ENCODE results near the gene CBFA2T2. TPM values are rescaled to one million over a fixed set of nuclear protein-coding genes. Genes with fewer than 3 reads are reported as not detected.
A peak's percentile ranks its signal among the peaks of the same experiment; 100 is the strongest.
"Not testable (repeated sequence)": the region's sequence is repeated elsewhere in the genome, so short reads cannot be mapped to it uniquely, and the experiment has no call there.

The CBFA2T2 gene
- 10 to 100 TPM; 21.8 to 29.8 (median 25.1) TPM for polyA plus RNA-seq (ENCODE audit: insufficient read length in 4 of 4)

DNA sequence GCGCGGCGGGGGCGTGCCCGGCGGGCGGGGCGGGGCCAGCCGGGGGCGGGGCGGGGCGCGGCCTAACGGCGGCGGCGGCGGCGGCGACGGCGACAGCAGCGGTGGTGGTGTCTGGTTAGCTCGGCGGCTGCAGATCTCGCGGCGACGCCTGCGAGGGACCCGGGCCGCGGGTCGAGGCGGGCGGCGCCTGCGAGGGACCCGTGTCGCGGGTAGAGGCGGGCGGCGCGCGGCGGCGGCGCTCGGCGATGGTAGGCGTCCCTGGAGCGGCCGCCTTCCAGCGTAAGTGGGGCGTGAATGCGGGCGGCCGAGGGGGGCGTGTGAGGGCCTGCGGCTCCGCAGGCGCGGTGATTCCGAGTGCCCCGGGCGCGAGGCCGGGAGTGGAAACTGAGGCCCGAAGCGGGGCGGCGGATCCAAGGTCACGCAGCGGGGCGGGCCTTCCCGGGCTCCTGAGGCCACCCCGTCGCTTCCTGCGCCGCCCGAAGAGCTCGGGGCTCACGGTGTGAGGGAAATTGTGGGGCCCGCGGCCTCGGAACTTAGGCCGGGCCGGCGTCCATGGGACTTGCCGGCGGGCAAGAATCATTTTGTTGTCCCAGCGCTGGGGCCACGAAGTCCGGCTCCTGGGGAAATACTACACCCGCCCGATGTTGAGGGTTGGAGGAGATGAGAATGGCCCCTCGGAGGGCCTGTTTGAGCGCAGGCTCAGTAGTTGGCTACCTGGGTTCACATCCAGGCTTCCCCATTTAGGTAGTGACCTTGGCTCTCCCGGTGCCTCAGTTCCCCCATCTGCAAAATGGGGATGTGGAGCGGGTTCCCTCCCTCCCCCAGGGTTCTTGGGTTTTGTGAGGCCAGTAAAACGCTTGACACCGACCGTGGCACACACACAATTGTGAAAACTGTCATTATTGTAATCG lies at the start of gene CBFA2T2:
TSS of gene CBFA2T2 (plus strand) at position 74 of the 911 bp plus-strand sequence. CDS start at position 246, 172 bp downstream.
- peak in 3 of 4 donors; percentile 35 to 58 (median 44) for DNase-seq (ENCODE audit: low read depth in 4 of 4, low spot score in 3 of 4)

DNA sequence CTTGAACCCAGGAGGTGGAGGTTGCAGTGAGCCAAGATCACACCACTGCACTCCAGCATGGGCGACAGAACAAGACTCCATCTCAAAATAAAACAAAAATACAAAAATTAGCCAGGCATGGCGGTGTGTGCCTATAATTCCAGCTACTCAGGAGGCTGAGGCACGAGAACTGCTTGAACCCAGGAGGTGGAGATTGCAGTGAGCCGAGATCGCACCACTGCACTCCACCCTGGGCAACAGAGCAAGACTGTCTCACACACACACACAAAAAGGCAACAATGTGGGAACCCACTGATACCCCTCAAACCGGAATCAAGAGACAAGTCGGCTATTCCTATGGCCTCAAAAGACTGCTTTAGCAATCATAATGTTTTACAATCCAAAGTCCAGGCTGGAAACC lies 49.3 kb upstream of the CBFA2T2 start:
- not testable (repeated sequence) for DNase-seq (ENCODE audit: low read depth in 4 of 4, low spot score in 3 of 4)

- no peak for DNase-seq (ENCODE audit: low read depth in 4 of 4, low spot score in 3 of 4)
These were observed 48.5 kb upstream of the CBFA2T2 start for GRCh38 chr20:33441142-33441955.

- no peak for DNase-seq (ENCODE audit: low read depth in 4 of 4, low spot score in 3 of 4)
These were observed 47.5 kb upstream of the CBFA2T2 start for GRCh38 chr20:33442136-33443005.

DNA sequence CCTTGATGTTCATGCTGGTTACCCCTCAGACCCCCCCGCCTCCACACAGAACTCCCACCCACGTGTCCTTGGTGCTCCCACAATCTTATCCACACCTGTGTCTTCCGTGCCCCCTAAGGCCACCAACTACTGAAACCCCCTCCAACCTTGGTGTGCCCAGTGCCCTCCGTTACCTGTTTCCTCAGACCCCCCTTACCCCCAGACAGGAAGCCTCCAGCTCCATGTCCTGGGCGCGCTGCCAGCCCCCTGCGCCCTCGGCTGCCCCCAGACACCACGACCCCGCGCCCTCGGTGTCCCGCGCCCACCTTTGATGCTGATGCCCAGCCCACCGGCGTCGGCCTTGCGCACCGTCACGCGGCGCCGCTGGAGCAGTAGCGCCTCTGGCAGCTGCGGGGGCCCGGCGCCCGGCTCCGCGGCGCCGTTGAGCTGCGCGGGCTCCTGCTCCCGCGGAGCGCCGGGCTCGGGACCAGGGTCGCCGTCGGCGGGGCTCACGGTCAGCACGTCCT lies 46.8 kb upstream of the CBFA2T2 start:
- DNase-seq (ENCODE audit: low read depth in 4 of 4, low spot score in 3 of 4) = no peak

DNA sequence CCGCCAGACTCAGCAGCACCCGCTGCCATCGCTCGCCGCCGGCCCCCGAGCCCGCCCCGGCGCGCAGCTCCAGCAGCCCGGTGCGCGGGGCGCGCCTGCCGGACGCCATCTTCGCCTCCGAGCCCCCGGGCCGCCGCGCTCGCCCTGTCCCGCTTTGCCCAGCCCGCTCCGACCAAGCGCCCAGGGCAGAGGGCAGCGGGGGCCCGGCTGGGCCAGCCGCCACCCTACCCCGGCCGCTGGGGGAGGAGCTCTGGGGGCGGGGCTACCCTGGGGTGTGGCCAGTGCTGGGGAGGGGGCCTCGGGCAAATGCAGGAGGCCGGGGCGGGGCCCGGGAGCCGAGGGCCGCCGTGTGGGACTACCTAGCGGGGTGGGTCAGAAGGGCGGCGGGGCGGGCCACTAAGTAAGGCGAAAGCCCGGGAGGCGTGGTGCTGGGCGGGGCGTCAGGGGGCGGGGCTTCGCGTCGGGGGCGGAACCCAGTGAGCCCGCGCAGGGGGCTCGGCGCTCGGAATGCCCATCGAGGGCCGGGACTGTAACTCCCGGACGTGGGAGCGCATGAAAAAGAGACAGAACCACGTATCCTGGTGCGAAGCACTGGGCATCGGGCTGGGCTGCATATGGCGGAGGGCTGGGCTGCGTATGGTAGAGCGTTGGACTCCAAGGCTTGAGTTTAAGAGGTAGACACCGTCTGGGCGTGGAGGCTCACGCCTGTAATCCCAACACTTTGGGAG lies 46.2 kb upstream of the CBFA2T2 start, which contains the start of gene SNTA1:
TSS of gene SNTA1 (minus strand) at position 252 of the 728 bp plus-strand sequence. CDS start at position 109, 143 bp downstream.
- peak in 2 of 4 donors; percentile 53 to 59 for DNase-seq (ENCODE audit: low read depth in 4 of 4, low spot score in 3 of 4)

DNA sequence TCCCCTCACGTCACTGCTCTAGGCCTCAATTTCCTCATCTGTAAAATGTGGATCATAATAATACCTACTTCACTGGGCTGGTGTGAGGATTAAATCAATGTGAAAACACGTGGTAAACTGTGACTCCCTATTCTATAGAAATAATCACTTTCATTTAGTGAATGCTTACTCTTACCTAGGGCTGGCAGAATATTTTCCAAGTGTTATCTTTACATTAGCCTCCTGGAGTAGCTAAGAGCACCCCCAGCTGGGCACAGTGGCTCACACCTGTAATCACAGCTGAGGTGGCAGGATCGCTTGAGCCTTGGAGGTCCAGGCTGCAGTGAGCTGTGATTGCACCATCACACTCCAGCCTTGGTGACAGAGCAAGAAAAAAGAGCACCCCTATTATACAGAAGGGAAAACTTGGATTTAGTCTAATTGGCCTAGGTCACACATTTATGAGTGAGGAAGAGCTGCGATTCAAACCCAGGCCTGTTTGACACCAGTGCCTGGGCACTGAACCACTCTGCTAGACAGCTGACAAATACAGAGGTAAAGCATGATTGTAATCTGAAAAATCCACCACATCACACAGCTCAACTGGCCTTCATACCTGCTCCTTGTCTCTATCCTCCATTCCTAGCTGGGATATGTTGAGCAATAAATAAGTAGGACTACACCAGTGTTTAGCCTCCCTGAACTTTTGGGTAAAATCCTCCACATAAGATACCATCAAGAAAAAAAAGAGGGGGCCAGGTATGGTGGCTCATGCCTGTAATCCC lies 44.9 kb upstream of the CBFA2T2 start:
- no peak for DNase-seq (ENCODE audit: low read depth in 4 of 4, low spot score in 3 of 4)

DNA sequence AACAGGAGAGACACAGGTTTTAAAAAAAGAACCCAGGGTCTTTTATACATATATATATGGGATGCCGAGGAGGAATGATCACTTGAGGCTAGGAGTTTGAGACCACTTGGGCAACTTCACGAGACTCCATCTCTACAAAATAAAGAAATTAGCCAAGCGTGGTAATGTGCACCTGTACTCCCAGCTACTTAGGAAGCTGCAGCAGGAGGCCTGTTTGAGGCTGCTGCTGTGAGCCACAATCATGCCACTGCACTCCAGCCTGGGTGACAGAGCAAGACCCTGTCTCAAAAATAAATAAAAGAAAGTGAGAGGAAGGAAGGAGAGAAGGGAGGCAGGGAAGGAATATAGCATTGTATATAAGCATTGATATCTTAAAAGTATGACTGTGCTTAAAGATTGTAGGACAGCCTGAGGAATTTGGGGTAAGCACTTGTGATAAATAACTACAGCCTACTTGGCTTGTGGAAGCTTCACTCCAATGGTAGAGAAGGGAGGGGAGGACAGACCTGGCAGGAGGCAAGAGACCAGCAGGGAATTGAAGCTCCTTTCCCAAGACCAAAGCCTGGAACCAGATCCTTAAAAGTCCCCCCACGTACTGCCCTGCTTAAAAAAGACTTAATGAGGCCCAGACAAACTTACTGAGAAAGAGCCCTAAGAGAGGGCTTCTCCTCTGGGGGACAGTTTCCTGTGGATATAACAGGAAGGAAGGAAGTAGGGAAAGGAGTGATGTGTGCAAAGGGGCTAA lies 43.8 kb upstream of the CBFA2T2 start:
- no peak for DNase-seq (ENCODE audit: low read depth in 4 of 4, low spot score in 3 of 4)

GRCh38 chr20:33450867-33451266 lies 39.0 kb upstream of the CBFA2T2 start:
- no peak for DNase-seq (ENCODE audit: low read depth in 4 of 4, low spot score in 3 of 4)

DNA sequence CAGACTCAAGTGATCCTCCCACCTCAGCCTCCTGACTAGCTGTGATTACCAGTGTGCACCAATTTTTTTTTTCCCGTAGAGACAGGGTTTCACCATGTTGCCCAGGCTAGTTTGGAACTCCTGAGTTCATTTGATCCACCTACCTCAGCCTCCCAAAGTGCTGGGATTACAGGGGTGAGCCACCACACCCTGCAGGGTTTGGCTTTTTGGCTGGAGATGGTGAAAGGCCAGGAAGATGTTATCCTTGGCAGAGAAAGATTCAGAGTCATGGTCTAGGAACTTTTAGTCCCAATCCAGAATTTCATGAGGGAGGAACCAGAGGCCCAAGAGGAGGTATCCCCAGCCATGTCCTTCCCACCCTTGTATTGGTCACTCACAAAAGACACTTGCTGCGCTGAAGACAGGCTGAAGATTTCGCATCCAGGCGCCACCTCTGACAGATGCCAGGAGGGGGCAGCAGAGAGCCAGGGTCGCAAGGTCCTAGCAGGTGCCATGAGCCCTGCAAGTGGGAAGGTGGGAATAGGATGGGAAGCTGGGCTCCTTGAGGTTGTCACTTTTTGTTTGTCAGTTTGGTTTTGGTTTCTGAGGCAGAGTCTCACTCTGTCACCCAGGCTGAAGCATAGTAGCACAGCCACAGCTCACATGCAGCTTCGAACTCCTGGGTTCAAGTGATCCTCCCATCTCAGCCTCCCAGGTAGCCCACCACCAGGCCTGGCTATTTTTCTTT lies 32.8 kb upstream of the CBFA2T2 start:
- peak in 3 of 4 donors; percentile 52 to 79 (median 54) for DNase-seq (ENCODE audit: low read depth in 4 of 4, low spot score in 3 of 4)

DNA sequence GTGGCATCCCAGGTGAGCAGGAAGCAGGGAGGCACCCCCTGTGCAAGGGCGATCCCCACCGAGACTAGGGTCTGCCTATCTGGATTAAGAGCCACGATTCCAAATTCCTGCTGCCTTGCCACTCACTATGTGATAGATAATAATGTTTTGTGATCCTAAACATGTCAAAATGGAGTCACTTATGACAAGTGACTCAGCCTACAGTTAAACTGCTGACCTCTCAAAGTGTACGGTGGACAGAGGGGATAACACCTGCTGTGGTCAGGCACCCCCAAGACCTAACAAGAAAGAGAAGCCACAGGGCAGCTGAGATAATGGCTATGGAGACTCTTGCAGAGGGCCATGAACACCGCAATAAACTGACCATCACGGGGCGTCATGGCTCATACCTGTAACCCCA lies 30.3 kb upstream of the CBFA2T2 start:
- no peak for DNase-seq (ENCODE audit: low read depth in 4 of 4, low spot score in 3 of 4)

GRCh38 chr20:33460711-33461110 lies 29.2 kb upstream of the CBFA2T2 start:
- no peak for DNase-seq (ENCODE audit: low read depth in 4 of 4, low spot score in 3 of 4)

- DNase-seq (ENCODE audit: low read depth in 4 of 4, low spot score in 3 of 4) = no peak
These were observed 26.4 kb upstream of the CBFA2T2 start for GRCh38 chr20:33463332-33464101.

DNA sequence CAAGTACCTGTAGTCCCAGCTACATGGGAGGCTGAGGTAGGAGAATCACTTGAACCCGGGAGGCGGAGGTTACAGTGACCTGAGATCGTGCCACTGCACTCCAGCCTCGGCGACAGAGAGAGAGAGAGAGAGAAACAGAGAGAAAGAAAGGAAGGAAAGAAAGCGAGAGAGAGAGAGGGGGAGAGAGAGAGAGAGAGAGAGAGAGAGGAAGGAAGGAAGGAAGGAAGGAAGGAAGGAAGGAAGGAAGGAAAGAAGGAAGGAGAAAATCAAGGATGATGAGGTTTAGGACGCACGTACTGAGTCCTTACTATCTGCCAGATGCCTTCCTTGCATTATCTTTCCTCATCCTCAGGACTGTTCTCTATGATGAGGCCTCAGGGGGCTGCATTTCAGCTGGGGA lies 25.1 kb upstream of the CBFA2T2 start:
- not testable (repeated sequence) for DNase-seq (ENCODE audit: low read depth in 4 of 4, low spot score in 3 of 4)

DNA sequence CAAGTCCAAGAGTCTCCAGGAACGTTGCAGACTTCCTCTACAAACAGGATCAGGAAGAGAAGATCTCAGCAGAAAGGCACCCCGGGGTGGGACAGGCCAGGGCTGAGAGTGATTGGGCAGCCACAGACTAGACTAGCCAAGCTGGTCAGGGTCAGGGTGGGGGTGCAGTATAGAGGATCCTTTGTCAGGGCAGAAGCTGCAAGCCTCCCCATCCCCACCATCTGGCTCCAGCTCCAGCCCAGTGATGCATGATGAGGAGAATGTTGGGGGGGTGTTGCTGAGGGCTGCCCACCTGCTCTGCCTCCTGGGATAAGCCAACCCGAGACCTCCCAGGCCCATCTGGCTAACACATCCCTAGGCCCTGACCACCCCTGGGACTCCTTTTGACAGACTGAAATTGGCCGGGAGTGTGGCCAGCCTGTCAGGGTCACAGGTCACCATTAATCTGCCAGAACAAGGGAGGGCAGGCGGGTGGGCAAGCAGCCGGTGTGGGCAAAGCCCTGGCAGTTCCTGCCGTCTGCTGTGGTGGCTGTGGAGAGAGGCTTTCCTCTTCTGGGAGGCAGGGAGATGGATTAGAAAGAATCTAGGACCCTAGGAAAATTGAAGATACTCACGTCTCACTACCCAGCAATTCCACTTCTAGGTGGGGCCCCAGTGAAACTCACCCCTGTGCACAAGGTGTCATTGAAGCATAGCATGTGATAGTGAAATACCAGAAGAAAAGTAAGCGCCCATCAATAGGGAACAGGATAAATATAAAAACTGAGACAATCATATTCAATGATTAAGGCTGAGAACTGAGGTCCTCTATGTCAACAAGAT lies 24.2 kb upstream of the CBFA2T2 start:
- DNase-seq (ENCODE audit: low read depth in 4 of 4, low spot score in 3 of 4) = peak in 1 of 4 donors; percentile 30

GRCh38 chr20:33466303-33466646 lies 23.6 kb upstream of the CBFA2T2 start:
- no peak for DNase-seq (ENCODE audit: low read depth in 4 of 4, low spot score in 3 of 4)
